ENCODE results near the gene TEX19.
"Not testable (repeated sequence)": the region's sequence is repeated elsewhere in the genome, so short reads cannot be mapped to it uniquely, and the experiment has no call there.

Gene TEX19

DNA sequence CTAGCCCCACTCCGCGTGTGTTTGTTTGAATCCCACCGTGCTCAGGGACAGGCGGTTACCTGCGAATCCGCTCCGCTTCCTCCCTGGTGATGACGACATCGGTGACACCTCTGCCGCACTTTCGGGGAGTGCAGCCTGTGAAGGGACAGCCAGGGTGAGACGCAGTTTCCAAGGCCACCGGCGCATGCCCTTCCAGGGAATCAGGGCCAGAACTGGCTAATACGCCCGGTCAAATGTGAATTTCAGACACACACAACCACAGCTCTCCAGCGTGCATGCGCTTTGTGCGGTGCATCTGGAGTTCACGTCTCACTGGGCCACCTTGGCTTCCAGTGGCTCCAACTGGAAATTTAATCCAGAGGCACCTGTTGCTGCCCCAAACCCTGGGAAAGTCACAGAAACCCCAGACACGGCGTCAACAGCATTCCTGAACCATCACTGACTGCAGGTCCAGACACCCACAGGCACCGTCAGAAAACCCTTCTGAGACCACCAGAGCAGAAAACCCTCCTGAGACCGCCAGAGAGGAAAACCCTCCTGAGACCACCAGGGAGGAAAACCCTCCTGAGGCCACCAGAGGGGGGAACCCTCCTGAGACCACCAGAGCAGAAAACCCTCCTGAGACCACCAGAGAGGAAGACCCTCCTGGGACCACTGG, 52.5 kb downstream of the TEX19 start:
- DNase-seq (ENCODE audit: low spot score), result no peak

DNA sequence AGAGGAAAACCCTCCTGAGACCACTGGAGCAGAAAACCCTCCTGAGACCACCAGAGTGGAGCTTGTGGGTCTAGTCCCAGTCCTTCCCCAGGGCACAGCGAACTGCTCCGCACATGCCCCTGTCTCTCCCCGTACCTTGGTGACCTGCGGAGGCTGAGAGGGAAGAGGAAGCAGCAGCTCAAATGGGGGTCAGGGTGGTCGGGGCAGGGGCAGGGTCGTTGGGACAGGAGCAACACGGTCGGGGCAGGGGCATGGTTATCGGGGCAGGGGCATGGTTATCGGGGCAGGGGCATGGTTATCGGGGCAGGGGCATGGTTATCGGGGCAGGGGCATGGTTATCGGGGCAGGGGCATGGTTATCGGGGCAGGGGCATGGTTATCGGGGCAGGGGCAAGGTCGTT, 53.0 kb downstream of the TEX19 start:
- not testable (repeated sequence) for DNase-seq (ENCODE audit: low spot score)

DNA sequence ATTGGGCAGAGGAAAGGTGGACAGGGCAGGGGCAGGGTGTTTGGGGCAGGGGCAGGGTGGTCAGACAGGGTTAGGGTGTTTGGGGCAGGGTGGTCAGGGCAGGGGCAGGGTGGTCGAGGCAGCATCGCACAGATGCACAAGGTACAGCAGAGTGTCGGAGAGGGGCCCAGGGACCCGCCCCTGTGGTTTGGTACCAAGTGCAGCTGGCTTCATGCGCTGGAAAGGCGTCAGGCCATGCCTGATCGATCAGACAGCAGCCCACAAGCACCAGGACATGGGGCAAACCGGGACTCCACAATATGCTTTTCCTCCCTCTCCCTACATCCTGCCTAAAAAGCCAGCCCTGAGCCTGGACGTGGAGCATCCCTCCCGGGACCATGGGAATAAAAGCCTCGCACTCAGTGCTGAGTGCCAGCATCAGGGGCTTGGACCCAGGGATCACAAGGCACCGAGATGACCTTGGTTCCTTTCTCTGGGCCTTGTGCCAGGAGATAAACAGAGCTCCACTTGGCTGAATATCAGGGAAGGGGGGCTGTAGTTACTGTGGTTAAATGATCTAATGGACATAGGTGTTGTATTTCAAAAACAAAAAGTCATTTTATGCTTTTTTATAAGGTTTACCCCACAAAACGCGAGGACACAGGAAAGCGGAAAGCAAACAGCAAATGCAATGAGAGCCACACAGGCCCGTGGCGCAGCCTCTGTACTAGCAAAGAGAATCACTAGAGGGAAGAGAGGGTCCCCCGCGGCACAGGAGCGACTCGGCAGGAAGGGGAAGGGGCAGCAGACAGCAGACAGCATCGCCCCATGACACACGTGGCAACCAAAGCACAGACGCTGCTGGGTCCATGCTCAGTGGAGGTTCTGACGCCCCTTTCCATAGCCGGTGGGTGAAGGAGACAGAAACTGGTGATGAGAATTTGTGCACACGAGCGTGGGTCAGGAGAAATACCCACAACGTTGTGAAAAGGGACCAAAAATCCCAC, 53.8 kb downstream of the TEX19 start:
- DNase-seq (ENCODE audit: low spot score), result no peak
